ENCODE data around the gene CDK6. TPM values are rescaled to one million over a fixed set of nuclear protein-coding genes. Genes with fewer than 3 reads are reported as not detected.

Gene CDK6
- total and polyA plus RNA-seq, 4 donors, result 3.3 to 35.0 (median 12.0) TPM

- no peak for TF ChIP-seq FOXA1 (IDR thresholded peaks at IDR 0.05)
These were observed 2.6 kb upstream of the CDK6 start (continued) for GRCh38 chr7:92838934-92839333.

DNA sequence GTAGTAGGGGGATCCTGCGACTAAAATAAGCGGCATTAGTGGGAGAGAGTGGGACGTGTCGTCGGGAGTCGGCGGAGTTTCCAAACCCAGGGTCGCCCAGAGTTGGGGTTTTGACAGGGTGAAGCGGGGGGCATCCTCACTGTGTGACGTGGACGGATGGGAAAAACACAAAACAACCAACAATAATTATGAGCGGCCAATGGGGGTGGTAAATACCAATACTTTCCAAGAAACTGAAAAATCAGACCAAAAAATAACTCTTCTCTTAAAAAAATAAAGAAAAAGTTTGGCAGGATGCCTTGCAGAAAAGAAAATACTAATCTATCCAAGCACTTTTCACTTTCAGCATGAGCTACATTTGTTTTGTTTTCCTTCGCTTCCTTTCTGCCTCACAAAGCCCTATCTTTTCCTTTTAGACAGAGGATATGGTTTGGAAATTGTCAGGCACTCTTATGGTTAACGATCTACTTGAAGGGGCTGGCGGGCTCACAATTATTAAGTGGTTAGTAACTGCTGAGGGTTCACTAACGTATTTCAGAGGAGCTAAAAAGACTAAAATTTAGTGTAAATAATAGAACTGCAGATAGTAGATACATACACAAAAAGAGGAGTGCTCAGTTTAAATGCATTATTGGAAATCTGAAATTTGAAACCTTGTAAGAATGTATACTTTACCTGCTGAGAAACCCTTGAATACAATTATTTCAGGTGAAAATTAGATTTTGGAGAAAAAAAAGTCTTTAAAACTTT, 802 bp upstream of the CDK6 start:
- H3K4me3 ChIP-seq (ENCODE audit: low read depth in 1 of 3, low read length in 3 of 3), result peak overlapping the region; percentile 66 to 88 (median 82)
- 3% methylated on average over 16 of the region's 16 CpGs for WGBS
- H3K9ac ChIP-seq (ENCODE audit: low read depth in 1 of 2, low read length in 2 of 2), result peak overlapping the region; percentile 2 to 66
- no peaks in the 10 kb centered on the region for H3K27me3 ChIP-seq (ENCODE audit: control insufficient read depth in 4 of 4, insufficient read depth in 4 of 4, low read length in 3 of 4)
- no peak for DNase-seq (ENCODE audit: low spot score)
- TF ChIP-seq RAD21 (IDR thresholded peaks at IDR 0.05), result peak in 1 of 2 donors; percentile 4
- TF ChIP-seq RXRA (IDR thresholded peaks at IDR 0.05), result no peak
- H3K36me3 ChIP-seq (ENCODE audit: control insufficient read depth in 4 of 4, insufficient read depth in 3 of 4, low read depth in 1 of 4, low read length in 3 of 4), result no peaks in the 10 kb centered on the region
- peak overlapping the region in 1 of 2 donors; percentile 50 for H3K27ac ChIP-seq (ENCODE audit: low read depth in 1 of 2, low read length in 2 of 2)
- H3K4me1 ChIP-seq (ENCODE audit: control insufficient read depth in 4 of 4, insufficient read depth in 4 of 4, low read length in 3 of 4), result peaks cover 0 to 20% (median 6%) of the 10 kb centered on the region in 4 donors
- H3K9me3 ChIP-seq (ENCODE audit: control insufficient read depth in 4 of 4, low read length in 3 of 4), result no peaks in the 10 kb centered on the region

- Histone ChIP-seq H3K4me1 (ENCODE audit: control insufficient read depth in 4 of 4, insufficient read depth in 4 of 4, low read length in 3 of 4) (peaks cover 0 to 26% (median 14%) of the 10 kb centered on the region in 4 donors), H3K9ac (ENCODE audit: low read depth in 1 of 2, low read length in 2 of 2) (peak overlapping the region; percentile 69 to 84), H3K9me3 (ENCODE audit: control insufficient read depth in 4 of 4, low read length in 3 of 4) (no peaks in the 10 kb centered on the region), H3K27me3 (ENCODE audit: control insufficient read depth in 4 of 4, insufficient read depth in 4 of 4, low read length in 3 of 4) (no peaks in the 10 kb centered on the region), H3K4me3 (ENCODE audit: low read depth in 1 of 3, low read length in 3 of 3) (peak overlapping the region; percentile 82 to 95 (median 88)), H3K36me3 (ENCODE audit: control insufficient read depth in 4 of 4, insufficient read depth in 3 of 4, low read depth in 1 of 4, low read length in 3 of 4) (no peaks in the 10 kb centered on the region), H3K27ac (ENCODE audit: low read depth in 1 of 2, low read length in 2 of 2) (peak overlapping the region; percentile 70 to 92)
- TF ChIP-seq FOXA2 (IDR thresholded peaks at IDR 0.05), result no peak
- TF ChIP-seq TAF1 (conservative IDR thresholded peaks at IDR 0.05), result no peak
- no peak for TF ChIP-seq HNF4G (IDR thresholded peaks at IDR 0.05)
- TF ChIP-seq RXRA (IDR thresholded peaks at IDR 0.05), result no peak
- TF ChIP-seq HNF4A (conservative IDR thresholded peaks at IDR 0.05), result no peak
- no peak for TF ChIP-seq JUND (IDR thresholded peaks at IDR 0.05)
- TF ChIP-seq, protein P1, sequence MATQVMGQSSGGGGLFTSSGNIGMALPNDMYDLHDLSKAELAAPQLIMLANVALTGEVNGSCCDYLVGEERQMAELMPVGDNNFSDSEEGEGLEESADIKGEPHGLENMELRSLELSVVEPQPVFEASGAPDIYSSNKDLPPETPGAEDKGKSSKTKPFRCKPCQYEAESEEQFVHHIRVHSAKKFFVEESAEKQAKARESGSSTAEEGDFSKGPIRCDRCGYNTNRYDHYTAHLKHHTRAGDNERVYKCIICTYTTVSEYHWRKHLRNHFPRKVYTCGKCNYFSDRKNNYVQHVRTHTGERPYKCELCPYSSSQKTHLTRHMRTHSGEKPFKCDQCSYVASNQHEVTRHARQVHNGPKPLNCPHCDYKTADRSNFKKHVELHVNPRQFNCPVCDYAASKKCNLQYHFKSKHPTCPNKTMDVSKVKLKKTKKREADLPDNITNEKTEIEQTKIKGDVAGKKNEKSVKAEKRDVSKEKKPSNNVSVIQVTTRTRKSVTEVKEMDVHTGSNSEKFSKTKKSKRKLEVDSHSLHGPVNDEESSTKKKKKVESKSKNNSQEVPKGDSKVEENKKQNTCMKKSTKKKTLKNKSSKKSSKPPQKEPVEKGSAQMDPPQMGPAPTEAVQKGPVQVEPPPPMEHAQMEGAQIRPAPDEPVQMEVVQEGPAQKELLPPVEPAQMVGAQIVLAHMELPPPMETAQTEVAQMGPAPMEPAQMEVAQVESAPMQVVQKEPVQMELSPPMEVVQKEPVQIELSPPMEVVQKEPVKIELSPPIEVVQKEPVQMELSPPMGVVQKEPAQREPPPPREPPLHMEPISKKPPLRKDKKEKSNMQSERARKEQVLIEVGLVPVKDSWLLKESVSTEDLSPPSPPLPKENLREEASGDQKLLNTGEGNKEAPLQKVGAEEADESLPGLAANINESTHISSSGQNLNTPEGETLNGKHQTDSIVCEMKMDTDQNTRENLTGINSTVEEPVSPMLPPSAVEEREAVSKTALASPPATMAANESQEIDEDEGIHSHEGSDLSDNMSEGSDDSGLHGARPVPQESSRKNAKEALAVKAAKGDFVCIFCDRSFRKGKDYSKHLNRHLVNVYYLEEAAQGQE (IDR thresholded peaks at IDR 0.05), result no peak
- TF ChIP-seq RAD21 (IDR thresholded peaks at IDR 0.05), result no peak
- no peak for TF ChIP-seq FOXA1 (IDR thresholded peaks at IDR 0.05)
- TF ChIP-seq EGR1 (IDR thresholded peaks at IDR 0.05; ENCODE audit: low read depth in 2 of 2), result no peak
- no peak for TF ChIP-seq GABPA (IDR thresholded peaks at IDR 0.05 in 1 of 2, conservative IDR thresholded peaks at IDR 0.05 in 1 of 2)
- no peak for TF ChIP-seq YY1 (IDR thresholded peaks at IDR 0.05)
- TF ChIP-seq SP1 (IDR thresholded peaks at IDR 0.05), result no peak
- TF ChIP-seq, protein P2, sequence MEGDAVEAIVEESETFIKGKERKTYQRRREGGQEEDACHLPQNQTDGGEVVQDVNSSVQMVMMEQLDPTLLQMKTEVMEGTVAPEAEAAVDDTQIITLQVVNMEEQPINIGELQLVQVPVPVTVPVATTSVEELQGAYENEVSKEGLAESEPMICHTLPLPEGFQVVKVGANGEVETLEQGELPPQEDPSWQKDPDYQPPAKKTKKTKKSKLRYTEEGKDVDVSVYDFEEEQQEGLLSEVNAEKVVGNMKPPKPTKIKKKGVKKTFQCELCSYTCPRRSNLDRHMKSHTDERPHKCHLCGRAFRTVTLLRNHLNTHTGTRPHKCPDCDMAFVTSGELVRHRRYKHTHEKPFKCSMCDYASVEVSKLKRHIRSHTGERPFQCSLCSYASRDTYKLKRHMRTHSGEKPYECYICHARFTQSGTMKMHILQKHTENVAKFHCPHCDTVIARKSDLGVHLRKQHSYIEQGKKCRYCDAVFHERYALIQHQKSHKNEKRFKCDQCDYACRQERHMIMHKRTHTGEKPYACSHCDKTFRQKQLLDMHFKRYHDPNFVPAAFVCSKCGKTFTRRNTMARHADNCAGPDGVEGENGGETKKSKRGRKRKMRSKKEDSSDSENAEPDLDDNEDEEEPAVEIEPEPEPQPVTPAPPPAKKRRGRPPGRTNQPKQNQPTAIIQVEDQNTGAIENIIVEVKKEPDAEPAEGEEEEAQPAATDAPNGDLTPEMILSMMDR (IDR thresholded peaks at IDR 0.05; ENCODE audit: low read depth, low read length, missing input control), result no peak
- TF ChIP-seq, protein P3, sequence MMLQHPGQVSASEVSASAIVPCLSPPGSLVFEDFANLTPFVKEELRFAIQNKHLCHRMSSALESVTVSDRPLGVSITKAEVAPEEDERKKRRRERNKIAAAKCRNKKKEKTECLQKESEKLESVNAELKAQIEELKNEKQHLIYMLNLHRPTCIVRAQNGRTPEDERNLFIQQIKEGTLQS (IDR thresholded peaks at IDR 0.05), result no peak
- TF ChIP-seq MAX (IDR thresholded peaks at IDR 0.05), result no peak
- TF ChIP-seq ZBTB33 (IDR thresholded peaks at IDR 0.05), result no peak
- no peak for TF ChIP-seq NR2F2 (IDR thresholded peaks at IDR 0.05)
- peak; percentile 59 for DNase-seq (ENCODE audit: low spot score)
- WGBS, result under 1% methylated on average over 32 of the region's 32 CpGs
These were observed 403 bp downstream of the CDK6 start for GRCh38 chr7:92835851-92836488.

All from liver (tissue), 9 donors.